MM.1S (cell line): ENCODE results near the gene ELOA.

ENCODE experiments used
- DNase-seq: peaks from one replicate; pipeline ENCODE4 v3.0.0-alpha.2; 2015
- H2AFZ ChIP-seq: fragments of 300-600 bp; sonication (generic); 2 replicates; pipeline ENCODE4 v1.6.0; 2016; ENCODE audit warnings: antibody characterized with exemption, low read length
- H3F3A ChIP-seq: fragments of 300-600 bp; sonication (generic); 2 replicates; pipeline ENCODE4 v1.6.1; 2016; ENCODE audit warnings: mild to moderate bottlenecking, antibody characterized with exemption, low read length, moderate library complexity, mixed read lengths; ENCODE audit not compliant: insufficient read depth
- H3K27ac ChIP-seq: fragments of 300-600 bp; sonication (generic); 2 replicates; pipeline ENCODE4 v1.5.1; 2016; ENCODE audit warnings: mild to moderate bottlenecking, low read length
- H3K27me3 ChIP-seq: fragments of 300-600 bp; sonication (generic); replicated peaks from 2 replicates; pipeline ENCODE4 v1.6.0; 2016; ENCODE audit warnings: low read length; ENCODE audit not compliant: insufficient read depth
- H3K36me3 ChIP-seq: fragments of 300-600 bp; sonication (generic); replicated peaks from 2 replicates; pipeline ENCODE4 v1.6.1; 2016; ENCODE audit warnings: mild to moderate bottlenecking, low read length, mixed read lengths; ENCODE audit not compliant: insufficient read depth
- H3K4me1 ChIP-seq: fragments of 300-600 bp; sonication (generic); 2 replicates; pipeline ENCODE4 v1.6.1; 2016; ENCODE audit warnings: low read length, mixed read lengths
- H3K4me2 ChIP-seq: fragments of 300-600 bp; sonication (generic); 2 replicates; pipeline ENCODE4 v1.6.0; 2016; ENCODE audit warnings: low read depth, low read length
- H3K4me3 ChIP-seq: fragments of 300-600 bp; sonication (generic); 2 replicates; pipeline ENCODE4 v1.5.1; 2016; ENCODE audit warnings: low read length, mixed read lengths
- H3K79me2 ChIP-seq: fragments of 300-600 bp; sonication (generic); 2 replicates; pipeline ENCODE4 v1.6.1; 2016; ENCODE audit warnings: mixed run types, low read length, mixed read lengths
- H3K9ac ChIP-seq: fragments of 300-600 bp; sonication (generic); 2 replicates; pipeline ENCODE4 v1.6.1; 2016; ENCODE audit warnings: low read length, mixed read lengths
- H3K9me2 ChIP-seq: fragments of 300-600 bp; sonication (generic); replicated peaks from 2 replicates; pipeline ENCODE4 v1.6.1; 2016; ENCODE audit warnings: mild to moderate bottlenecking, low read length, mixed read lengths; ENCODE audit not compliant: insufficient read depth
- H3K9me3 ChIP-seq: fragments of 300-600 bp; sonication (generic); replicated peaks from 2 replicates; pipeline ENCODE4 v1.6.1; 2016; ENCODE audit warnings: mild to moderate bottlenecking, low read length, mixed read lengths; ENCODE audit not compliant: insufficient read depth
- H4K20me1 ChIP-seq: fragments of 300-600 bp; sonication (generic); 2 replicates; pipeline ENCODE4 v1.6.1; 2016; ENCODE audit warnings: mild to moderate bottlenecking, low read length, moderate library complexity, mixed read lengths; ENCODE audit not compliant: insufficient read depth
- CTCF ChIP-seq: fragments of 300-600 bp; sonication (generic); IDR thresholded peaks from 2 replicates; pipeline ENCODE4 v1.5.1; 2016; ENCODE audit warnings: antibody characterized with exemption, low read length, mixed read lengths
- EZH2 ChIP-seq: fragments of 300-600 bp; sonication (generic); optimal IDR thresholded peaks from 2 replicates; pipeline ENCODE3; 2017; ENCODE audit warnings: low read depth, mild to moderate bottlenecking, antibody characterized with exemption, low read length, mixed read lengths
- EZH2phosphoT487 ChIP-seq: fragments of 300-600 bp; sonication (generic); IDR thresholded peaks from 2 replicates; pipeline ENCODE4 v1.6.1; 2018; ENCODE audit warnings: antibody characterized with exemption, low read length

ELOA gene

GRCh38 chr1:23751050-23751814, 8.0 kb downstream of the ELOA start:
- no peaks in the 10 kb centered on the region for H3K9me2 ChIP-seq

GRCh38 chr1:23751815-23752200, 8.5 kb downstream of the ELOA start:
- no peak overlapping the region for H3K9ac ChIP-seq
- peaks cover 17% of the 10 kb centered on the region for H4K20me1 ChIP-seq
- peaks cover 24% of the 10 kb centered on the region for H3K36me3 ChIP-seq
- no peak overlapping the region for H3K4me2 ChIP-seq
- no peak overlapping the region for H2AFZ ChIP-seq
- no peaks in the 10 kb centered on the region for H3K9me2 ChIP-seq
- no peaks in the 10 kb centered on the region for H3K4me1 ChIP-seq
- 0 out of 2 replicates have a peak, but pooled peaks cover 3% of the 10 kb centered on the region for H3F3A ChIP-seq
- H3K9me3 ChIP-seq = no peaks in the 10 kb centered on the region
- H3K4me3 ChIP-seq = no peak overlapping the region
- DNase-seq = no peak
- no peak overlapping the region for H3K27ac ChIP-seq
- no peak for TF ChIP-seq EZH2
- peaks cover 48% of the 10 kb centered on the region for H3K79me2 ChIP-seq
- no peaks in the 10 kb centered on the region for H3K27me3 ChIP-seq

More at GRCh38 chr1:23751050-23751814, 8.0 kb downstream of the ELOA start:
- H3K9ac ChIP-seq = no peak overlapping the region
- no peak overlapping the region for H3K4me3 ChIP-seq
- no peak overlapping the region for H3K4me2 ChIP-seq
- no peaks in the 10 kb centered on the region for H3K4me1 ChIP-seq
- H3K27me3 ChIP-seq = no peaks in the 10 kb centered on the region
- H3K36me3 ChIP-seq = peaks cover 20% of the 10 kb centered on the region
- H3F3A ChIP-seq = 0 out of 2 replicates have a peak, but pooled peaks cover 3% of the 10 kb centered on the region
- peaks cover 21% of the 10 kb centered on the region for H4K20me1 ChIP-seq
- peak; percentile 51 for DNase-seq
- H3K79me2 ChIP-seq = peaks cover 53% of the 10 kb centered on the region
- H3K27ac ChIP-seq = no peak overlapping the region
- H3K9me3 ChIP-seq = no peaks in the 10 kb centered on the region
- H2AFZ ChIP-seq = no peak overlapping the region
- TF ChIP-seq EZH2phosphoT487 = no peak
- TF ChIP-seq CTCF = peak; percentile 76

- H3K79me2 ChIP-seq = peaks cover 37% of the 10 kb centered on the region
- no peak overlapping the region for H3K9ac ChIP-seq
- peaks cover 6% of the 10 kb centered on the region; the same call in 1 of the 2 replicates for H4K20me1 ChIP-seq
- H3K4me2 ChIP-seq = no peak overlapping the region
- DNase-seq = no peak
- H3K4me3 ChIP-seq = no peak overlapping the region
- no peaks in the 10 kb centered on the region for H3K27me3 ChIP-seq
- H3K27ac ChIP-seq = no peak overlapping the region
- H3K36me3 ChIP-seq = peaks cover 24% of the 10 kb centered on the region
- H3F3A ChIP-seq = 0 out of 2 replicates have a peak, but pooled peaks cover 3% of the 10 kb centered on the region
- H3K4me1 ChIP-seq = no peaks in the 10 kb centered on the region
- no peaks in the 10 kb centered on the region for H3K9me3 ChIP-seq
- no peak overlapping the region for H2AFZ ChIP-seq
- no peaks in the 10 kb centered on the region for H3K9me2 ChIP-seq
- no peak for TF ChIP-seq EZH2phosphoT487
- no peak for TF ChIP-seq EZH2
- no peak for TF ChIP-seq CTCF
Observed at GRCh38 chr1:23752909-23753308, 9.6 kb downstream of the ELOA start.

GRCh38 chr1:23756676-23757075, 13.4 kb downstream of the ELOA start:
- no peaks in the 10 kb centered on the region for H3K9me2 ChIP-seq
- no peaks in the 10 kb centered on the region for H3F3A ChIP-seq
- peaks cover 24% of the 10 kb centered on the region for H3K36me3 ChIP-seq
- no peak overlapping the region for H3K27ac ChIP-seq
- no peaks in the 10 kb centered on the region for H4K20me1 ChIP-seq
- no peak overlapping the region for H3K4me2 ChIP-seq
- H3K9me3 ChIP-seq = no peaks in the 10 kb centered on the region
- H3K79me2 ChIP-seq = peaks cover 8% of the 10 kb centered on the region; the same call in 1 of the 2 replicates
- H3K9ac ChIP-seq = no peak overlapping the region
- H3K4me1 ChIP-seq = peaks cover 11% of the 10 kb centered on the region
- TF ChIP-seq CTCF (no peak), EZH2phosphoT487 (no peak)
- no peaks in the 10 kb centered on the region for H3K27me3 ChIP-seq
- H2AFZ ChIP-seq = no peak overlapping the region
- no peak for DNase-seq
- no peak overlapping the region for H3K4me3 ChIP-seq
